ENCODE results near the gene DIAPH3.

DIAPH3 gene

DNA sequence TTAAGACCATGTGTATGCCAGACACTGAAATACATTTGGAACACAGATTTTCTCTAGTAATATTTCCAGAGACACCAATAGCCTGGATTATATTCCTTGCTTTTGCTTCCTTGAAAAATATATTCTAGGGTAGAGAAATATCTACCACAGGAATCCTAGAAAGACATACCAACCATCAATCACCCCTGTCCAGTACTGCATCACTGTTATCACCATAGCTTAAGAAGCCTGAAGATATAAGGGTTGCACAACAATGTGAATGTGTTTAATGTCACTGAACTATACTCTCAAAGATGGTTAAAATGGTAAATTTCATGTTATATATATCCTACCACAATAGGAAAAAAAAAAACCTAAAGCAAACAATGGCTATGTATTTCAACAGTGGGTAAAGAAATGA, 163.6 kb downstream of the DIAPH3 start:
- H3K4me3 ChIP-seq (ENCODE audit: low read length), result no peak overlapping the region
- H3K9ac ChIP-seq (ENCODE audit: low read length), result no peak overlapping the region
- peaks cover 8% of the 10 kb centered on the region for H3K4me1 ChIP-seq (ENCODE audit: low read length)
- H4K20me1 ChIP-seq (ENCODE audit: insufficient read depth, low read length), result no peaks in the 10 kb centered on the region
- H3K27me3 ChIP-seq (ENCODE audit: low read depth, low read length), result no peaks in the 10 kb centered on the region
- H3K4me2 ChIP-seq (ENCODE audit: low read length), result no peak overlapping the region
- H3K79me2 ChIP-seq (ENCODE audit: low read length), result no peaks in the 10 kb centered on the region
- no peak overlapping the region for H3K27ac ChIP-seq (ENCODE audit: low read length)
- H3K36me3 ChIP-seq (replicated peaks; ENCODE audit: low read depth, low read length), result peaks cover 9% of the 10 kb centered on the region
- no peaks in the 10 kb centered on the region for H3K9me3 ChIP-seq (ENCODE audit: insufficient read depth, low read length)
- TF ChIP-seq EZH2phosphoT487 (IDR thresholded peaks at IDR 0.05; ENCODE audit: low read depth), result no peak
- TF ChIP-seq, protein P1, sequence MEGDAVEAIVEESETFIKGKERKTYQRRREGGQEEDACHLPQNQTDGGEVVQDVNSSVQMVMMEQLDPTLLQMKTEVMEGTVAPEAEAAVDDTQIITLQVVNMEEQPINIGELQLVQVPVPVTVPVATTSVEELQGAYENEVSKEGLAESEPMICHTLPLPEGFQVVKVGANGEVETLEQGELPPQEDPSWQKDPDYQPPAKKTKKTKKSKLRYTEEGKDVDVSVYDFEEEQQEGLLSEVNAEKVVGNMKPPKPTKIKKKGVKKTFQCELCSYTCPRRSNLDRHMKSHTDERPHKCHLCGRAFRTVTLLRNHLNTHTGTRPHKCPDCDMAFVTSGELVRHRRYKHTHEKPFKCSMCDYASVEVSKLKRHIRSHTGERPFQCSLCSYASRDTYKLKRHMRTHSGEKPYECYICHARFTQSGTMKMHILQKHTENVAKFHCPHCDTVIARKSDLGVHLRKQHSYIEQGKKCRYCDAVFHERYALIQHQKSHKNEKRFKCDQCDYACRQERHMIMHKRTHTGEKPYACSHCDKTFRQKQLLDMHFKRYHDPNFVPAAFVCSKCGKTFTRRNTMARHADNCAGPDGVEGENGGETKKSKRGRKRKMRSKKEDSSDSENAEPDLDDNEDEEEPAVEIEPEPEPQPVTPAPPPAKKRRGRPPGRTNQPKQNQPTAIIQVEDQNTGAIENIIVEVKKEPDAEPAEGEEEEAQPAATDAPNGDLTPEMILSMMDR (IDR thresholded peaks at IDR 0.05; ENCODE audit: low read depth, low read length), result no peak
- no peak overlapping the region for H2AFZ ChIP-seq (ENCODE audit: low read depth, low read length)

DNA sequence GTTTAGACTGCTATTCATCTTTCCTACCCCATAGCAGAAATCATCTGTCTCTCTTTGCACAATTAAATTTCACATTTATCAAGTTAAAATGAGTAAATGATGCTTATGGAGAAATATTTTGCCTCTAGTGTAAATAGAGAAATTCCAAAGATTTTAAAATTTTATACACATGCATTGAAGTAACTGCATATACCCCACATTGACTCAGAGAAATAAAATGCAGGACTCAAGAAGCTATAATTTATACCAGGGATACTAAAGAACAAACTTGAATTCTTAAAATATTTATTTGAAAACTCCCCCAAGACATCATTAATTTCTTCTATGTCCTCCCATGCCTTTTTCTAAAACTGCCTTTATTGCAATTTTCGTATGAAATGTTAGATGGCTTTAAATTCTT, 165.8 kb downstream of the DIAPH3 start:
- TF ChIP-seq, protein P1 (IDR thresholded peaks at IDR 0.05; ENCODE audit: low read depth, low read length), result no peak
- TF ChIP-seq EZH2phosphoT487 (IDR thresholded peaks at IDR 0.05; ENCODE audit: low read depth), result no peak
- H3K4me2 ChIP-seq (ENCODE audit: low read length), result no peak overlapping the region
- H4K20me1 ChIP-seq (ENCODE audit: insufficient read depth, low read length), result no peaks in the 10 kb centered on the region
- H3K4me1 ChIP-seq (ENCODE audit: low read length), result peaks cover 14% of the 10 kb centered on the region
- no peaks in the 10 kb centered on the region for H3K27me3 ChIP-seq (ENCODE audit: low read depth, low read length)
- no peaks in the 10 kb centered on the region for H3K9me3 ChIP-seq (ENCODE audit: insufficient read depth, low read length)
- H2AFZ ChIP-seq (ENCODE audit: low read depth, low read length), result no peak overlapping the region
- no peaks in the 10 kb centered on the region for H3K79me2 ChIP-seq (ENCODE audit: low read length)
- no peak overlapping the region for H3K27ac ChIP-seq (ENCODE audit: low read length)
- no peak overlapping the region for H3K9ac ChIP-seq (ENCODE audit: low read length)
- peaks cover 9% of the 10 kb centered on the region for H3K36me3 ChIP-seq (replicated peaks; ENCODE audit: low read depth, low read length)
- no peak overlapping the region for H3K4me3 ChIP-seq (ENCODE audit: low read length)

DNA sequence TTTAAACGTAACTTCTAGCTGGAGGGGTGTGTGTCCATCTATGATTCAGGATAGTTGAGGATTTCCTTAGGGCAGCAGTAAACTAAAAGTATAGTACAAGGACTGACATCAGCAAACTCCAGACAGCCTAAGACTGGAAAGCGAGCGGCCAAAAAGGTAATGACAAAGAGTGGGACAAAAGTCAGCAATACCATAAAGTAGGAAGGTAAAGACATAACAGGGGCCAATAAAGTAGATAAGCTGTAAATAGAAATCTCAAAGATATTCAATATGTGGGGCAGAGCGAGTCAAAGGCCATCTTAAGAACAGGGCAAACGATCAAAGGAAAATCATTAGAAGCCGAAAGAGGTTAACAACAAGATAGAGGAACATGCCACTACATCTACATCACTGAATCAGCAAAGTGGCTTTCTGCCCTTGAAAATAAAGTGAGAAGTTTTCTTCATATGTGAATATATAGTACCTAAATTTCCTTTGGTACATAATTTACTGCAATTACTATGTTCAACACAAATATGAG, 167.2 kb downstream of the DIAPH3 start:
- H3K9ac ChIP-seq (ENCODE audit: low read length), result no peak overlapping the region
- H2AFZ ChIP-seq (ENCODE audit: low read depth, low read length), result no peak overlapping the region
- peaks cover 14% of the 10 kb centered on the region for H3K4me1 ChIP-seq (ENCODE audit: low read length)
- H3K36me3 ChIP-seq (replicated peaks; ENCODE audit: low read depth, low read length), result peaks cover 9% of the 10 kb centered on the region
- H3K27ac ChIP-seq (ENCODE audit: low read length), result no peak overlapping the region
- no peak overlapping the region for H3K4me2 ChIP-seq (ENCODE audit: low read length)
- H3K79me2 ChIP-seq (ENCODE audit: low read length), result no peaks in the 10 kb centered on the region
- H4K20me1 ChIP-seq (ENCODE audit: insufficient read depth, low read length), result no peaks in the 10 kb centered on the region
- TF ChIP-seq EZH2phosphoT487 (IDR thresholded peaks at IDR 0.05; ENCODE audit: low read depth), result no peak
- TF ChIP-seq, protein P1 (IDR thresholded peaks at IDR 0.05; ENCODE audit: low read depth, low read length), result no peak
- no peak overlapping the region for H3K4me3 ChIP-seq (ENCODE audit: low read length)
- no peaks in the 10 kb centered on the region for H3K27me3 ChIP-seq (ENCODE audit: low read depth, low read length)
- no peaks in the 10 kb centered on the region for H3K9me3 ChIP-seq (ENCODE audit: insufficient read depth, low read length)

DNA sequence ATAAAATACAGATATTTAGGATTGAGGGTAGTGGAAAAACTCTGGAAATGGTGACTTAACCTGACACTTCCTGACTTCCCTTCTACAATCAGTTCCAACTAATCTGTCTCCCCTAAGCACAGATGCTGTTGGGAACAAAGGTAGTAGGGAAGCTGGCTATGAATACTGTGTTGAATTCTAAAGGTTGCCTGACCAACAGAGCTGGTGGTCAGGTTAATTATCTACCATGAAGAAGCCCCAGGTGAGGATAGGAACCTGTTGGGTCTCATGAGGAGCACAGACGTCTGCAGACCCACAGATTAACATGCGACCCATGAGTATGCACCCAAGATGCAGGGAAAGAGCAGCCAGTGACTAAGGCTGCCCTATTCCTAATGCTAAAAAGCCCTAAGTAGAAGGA, 172.3 kb downstream of the DIAPH3 start:
- Histone ChIP-seq H2AFZ (ENCODE audit: low read depth, low read length) (no peak overlapping the region), H3K9ac (ENCODE audit: low read length) (no peak overlapping the region), H3K79me2 (ENCODE audit: low read length) (no peaks in the 10 kb centered on the region), H3K4me1 (ENCODE audit: low read length) (peaks cover 14% of the 10 kb centered on the region), H3K27ac (ENCODE audit: low read length) (no peak overlapping the region), H3K36me3 (replicated peaks; ENCODE audit: low read depth, low read length) (peaks cover 10% of the 10 kb centered on the region), H4K20me1 (ENCODE audit: insufficient read depth, low read length) (no peaks in the 10 kb centered on the region), H3K9me3 (ENCODE audit: insufficient read depth, low read length) (no peaks in the 10 kb centered on the region), H3K27me3 (ENCODE audit: low read depth, low read length) (no peaks in the 10 kb centered on the region), H3K4me3 (ENCODE audit: low read length) (no peak overlapping the region), H3K4me2 (ENCODE audit: low read length) (no peak overlapping the region)
- TF ChIP-seq, protein P1 (IDR thresholded peaks at IDR 0.05; ENCODE audit: low read depth, low read length), result no peak
- TF ChIP-seq EZH2phosphoT487 (IDR thresholded peaks at IDR 0.05; ENCODE audit: low read depth), result no peak

Data from OCI-LY3 (cell line).